GM12872 (cell line): ENCODE data around the gene C6orf136.

Experiments used
- TF ChIP-seq, protein P1 (sequence below): IDR thresholded peaks from 3 replicates; pipeline ENCODE4 v1.5.1; 2011; ENCODE audit warnings: low read depth, mild to moderate bottlenecking, low read length, moderate library complexity; ENCODE audit not compliant: insufficient read depth

C6orf136 gene

DNA sequence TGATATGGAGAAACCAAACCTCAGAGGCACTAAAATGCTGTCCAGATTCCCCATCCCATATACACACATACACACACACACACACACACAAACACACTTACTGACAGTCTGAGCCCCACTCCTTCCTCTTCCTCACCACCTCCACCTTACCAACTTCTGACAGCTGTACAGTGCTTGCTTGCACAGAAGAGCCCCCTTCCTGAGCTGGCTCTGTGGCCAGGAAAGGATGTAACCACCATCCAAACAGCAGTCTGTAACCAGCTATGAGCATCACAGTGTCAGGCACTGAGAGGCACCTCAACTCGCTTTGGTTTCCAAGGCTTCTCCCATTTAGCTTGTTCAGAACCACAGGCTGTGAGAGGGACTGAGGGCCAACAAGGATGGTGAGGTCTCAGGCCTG, 5.9 kb upstream of the C6orf136 start:
- TF ChIP-seq, protein P1, sequence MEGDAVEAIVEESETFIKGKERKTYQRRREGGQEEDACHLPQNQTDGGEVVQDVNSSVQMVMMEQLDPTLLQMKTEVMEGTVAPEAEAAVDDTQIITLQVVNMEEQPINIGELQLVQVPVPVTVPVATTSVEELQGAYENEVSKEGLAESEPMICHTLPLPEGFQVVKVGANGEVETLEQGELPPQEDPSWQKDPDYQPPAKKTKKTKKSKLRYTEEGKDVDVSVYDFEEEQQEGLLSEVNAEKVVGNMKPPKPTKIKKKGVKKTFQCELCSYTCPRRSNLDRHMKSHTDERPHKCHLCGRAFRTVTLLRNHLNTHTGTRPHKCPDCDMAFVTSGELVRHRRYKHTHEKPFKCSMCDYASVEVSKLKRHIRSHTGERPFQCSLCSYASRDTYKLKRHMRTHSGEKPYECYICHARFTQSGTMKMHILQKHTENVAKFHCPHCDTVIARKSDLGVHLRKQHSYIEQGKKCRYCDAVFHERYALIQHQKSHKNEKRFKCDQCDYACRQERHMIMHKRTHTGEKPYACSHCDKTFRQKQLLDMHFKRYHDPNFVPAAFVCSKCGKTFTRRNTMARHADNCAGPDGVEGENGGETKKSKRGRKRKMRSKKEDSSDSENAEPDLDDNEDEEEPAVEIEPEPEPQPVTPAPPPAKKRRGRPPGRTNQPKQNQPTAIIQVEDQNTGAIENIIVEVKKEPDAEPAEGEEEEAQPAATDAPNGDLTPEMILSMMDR = no peak

DNA sequence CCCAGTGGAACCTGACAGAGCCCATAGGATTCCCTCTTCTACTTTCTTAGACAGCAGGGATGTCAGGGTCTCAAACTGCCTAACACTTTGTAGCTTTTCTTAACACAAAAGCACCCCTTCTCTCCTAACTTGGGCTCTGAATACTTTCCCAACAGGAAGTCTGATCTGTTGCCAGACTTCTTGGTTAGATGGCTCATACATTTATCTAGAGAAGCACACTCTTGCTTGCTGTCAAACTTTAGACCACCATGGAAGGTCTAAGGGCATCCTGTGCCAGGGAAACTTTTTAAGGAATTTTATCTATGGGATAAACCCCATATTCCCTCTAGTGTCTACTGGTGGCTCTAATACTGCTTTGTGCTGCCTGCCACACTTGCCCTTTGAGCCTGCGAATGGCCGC, 3.3 kb upstream of the C6orf136 start:
- TF ChIP-seq, protein P1 = no peak

DNA sequence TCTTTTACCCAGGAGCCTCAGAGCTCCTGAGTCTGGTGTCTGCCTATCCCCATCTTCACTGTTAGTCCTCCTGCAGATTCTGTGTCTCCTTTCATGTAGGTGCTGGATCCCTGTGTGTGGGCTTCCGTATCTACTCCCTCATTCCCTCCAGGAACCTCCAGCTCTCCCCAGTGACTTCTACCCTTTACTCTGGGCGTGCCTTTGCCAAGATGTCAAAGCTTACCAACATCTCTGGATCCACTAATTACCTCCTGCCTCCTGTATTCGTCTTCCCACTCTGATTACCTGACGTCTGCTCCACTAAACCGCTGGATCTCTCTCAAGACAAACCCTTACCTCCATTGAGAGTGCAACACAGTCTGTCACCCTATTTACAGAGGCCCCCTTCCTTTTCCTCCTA, 2.2 kb upstream of the C6orf136 start:
- TF ChIP-seq, protein P1 = no peak

DNA sequence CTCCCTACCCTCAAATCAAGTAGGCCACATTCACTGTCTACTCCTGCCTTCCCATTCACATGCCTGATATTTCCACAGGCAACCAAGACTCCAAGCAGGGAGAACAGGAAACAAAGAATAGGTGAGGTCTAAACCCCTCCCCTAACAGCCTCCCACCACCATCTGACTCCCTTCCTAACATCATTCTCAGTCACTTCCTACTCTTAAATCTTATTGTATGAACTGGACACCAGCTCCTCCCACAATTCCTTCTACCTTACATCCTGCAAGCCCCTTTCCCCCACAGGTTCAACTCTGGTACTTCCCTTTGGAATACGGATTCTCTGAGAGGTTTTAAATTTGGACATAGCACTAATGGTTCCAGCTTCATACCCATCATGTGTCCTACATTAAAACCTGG, 944 bp upstream of the C6orf136 start:
- TF ChIP-seq, protein P1 = no peak

DNA sequence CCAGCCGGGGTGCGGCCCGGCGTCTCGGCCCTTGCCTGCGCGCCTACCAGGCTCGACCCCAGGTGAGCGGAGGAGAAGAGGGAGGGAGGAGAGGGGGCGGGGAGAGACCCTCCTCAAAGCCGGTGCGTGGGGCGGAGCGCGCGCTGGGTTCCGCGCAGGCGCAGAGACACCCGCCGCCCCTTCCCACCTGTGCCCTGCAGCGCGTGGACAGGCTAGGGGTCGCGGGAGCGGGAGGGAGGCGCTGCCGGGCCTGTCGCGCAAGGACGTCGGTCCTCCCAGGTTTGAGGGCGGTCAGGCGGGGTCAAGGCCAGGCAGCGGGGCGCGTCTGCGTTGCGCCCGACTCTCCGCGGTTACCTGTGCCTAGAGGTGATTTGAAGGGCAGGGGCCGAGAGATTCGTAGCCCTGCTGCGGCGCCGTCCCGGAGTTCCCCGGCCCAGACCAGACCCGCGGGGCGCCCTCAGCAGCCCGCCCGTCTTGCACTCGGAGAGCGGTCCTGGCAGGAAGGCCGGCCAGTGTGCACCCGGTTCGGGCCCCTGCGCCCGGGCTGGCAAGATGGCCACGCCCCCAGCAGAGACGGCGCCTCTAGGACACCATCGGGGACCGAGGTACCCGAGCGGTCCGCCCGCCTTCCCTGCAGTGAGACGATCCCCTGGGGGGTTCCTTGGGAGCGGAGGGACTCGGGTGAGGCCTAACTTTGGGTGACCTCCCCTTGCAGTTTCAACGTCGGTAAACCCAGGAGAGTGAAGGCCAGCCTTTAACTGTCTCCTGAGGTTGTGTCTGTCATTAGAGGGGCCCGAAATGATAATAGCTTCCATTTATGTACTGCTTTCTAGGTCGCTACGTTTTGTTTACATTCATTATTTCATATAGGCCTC, 546 bp downstream of the C6orf136 start:
- TF ChIP-seq, protein P1 = no peak

DNA sequence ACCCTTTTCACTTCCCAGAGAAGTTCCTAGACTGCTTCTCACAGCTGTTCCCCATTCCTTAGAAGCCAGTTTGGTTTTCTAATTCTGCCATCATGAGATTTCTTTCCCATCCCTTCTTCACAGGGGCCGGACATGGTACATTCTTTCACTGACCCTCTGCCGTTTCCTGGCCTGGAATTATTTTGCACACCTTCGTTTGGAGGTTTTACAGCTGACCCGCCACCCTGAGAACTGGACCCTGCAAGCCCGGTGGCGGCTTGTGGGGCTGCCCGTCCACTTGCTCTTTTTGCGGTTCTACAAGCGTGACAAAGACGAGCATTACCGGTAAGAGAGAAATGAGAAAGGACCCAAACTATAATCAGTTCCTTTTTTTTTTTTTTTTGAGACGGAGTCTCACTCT, 4.2 kb downstream of the C6orf136 start:
- TF ChIP-seq, protein P1 = no peak

DNA sequence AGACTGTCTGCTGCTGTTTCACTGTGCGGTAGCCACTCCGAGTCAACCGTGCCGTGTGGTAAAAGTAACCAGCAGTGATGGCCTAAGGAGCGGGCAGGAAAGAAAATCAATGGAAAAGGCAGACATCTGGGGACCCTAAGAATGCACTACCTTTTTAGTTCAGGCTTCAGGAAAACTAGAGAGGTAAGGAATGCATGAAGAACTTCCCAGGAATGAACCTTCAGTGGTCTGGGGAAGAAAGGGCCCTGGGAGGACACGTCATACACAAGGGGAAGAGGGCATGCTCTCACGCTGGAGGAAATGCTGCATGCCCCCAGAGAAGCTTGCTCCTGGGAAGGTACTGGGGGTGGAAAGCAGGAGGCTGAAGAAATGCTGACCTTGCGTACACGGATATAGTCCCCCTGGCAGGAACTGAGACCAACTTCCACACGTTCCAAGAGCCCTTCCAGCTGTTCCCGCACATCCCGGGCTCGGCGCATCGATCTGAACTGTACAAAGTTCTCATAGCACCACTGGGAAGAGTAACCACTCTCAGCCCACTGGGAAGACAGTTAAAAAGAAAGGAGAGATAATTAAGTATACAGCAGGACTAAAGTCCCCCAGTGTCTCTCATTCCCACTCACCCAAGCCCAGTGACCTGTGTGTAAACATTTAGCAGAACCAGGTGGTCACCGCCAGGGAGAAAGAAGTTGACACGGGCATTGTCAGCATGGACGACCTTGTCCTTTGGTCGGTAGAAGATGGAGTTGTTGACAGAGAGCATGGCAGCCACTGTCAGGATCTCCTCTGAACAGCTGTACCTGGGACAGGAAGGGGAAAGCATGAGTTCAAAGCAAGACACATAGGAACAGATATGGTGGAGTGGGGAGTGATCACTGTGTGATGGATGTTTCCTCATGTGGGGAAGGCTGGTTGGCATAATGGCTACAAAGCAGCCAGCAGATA, 8.1 kb downstream of the C6orf136 start:
- TF ChIP-seq, protein P1 = no peak
